GM12878 (cell line): ENCODE results near the gene PLVAP. TPM values are rescaled to one million over a fixed set of nuclear protein-coding genes. Genes with fewer than 3 reads are reported as not detected.

Source experiments
- ATAC-seq: fragments of 200-7000 bp; cut with Tn5 transposase; 3 replicates; pipeline ENCODE4 v1.9.1; 2020; ENCODE audit warnings: mild to moderate bottlenecking, moderate library complexity
- BruUV-seq: library from RNA; stranded (reverse); fragments of 400-500 nt; replicated peaks from 2 replicates; lab custom pipeline; 2021; lab: Mats Ljungman, UMichigan
- CTCF ChIA-PET: fragments of 300-600 bp; sonication (Branson Sonifier 250); formaldehyde crosslinking; extraction: SDS; loops from one replicate; lab custom pipeline; 2021; ENCODE audit warnings: inconsistent platforms; lab: Yijun Ruan, JAX
- POLR2A ChIA-PET: fragments of 350-600 bp; formaldehyde crosslinking; extraction: SDS; loops from one replicate; lab custom pipeline; 2021; ENCODE audit warnings: inconsistent platforms; lab: Charles Lee
- RAD21 ChIA-PET: fragments of 300-600 bp; sonication (Branson Sonifier 250); formaldehyde crosslinking; loops from one replicate; lab custom pipeline; 2023; ENCODE audit warnings: antibody characterized with exemption; ENCODE audit not compliant: unreplicated experiment; lab: Charles Lee
- SMC1A ChIA-PET: fragments of 300-600 bp; sonication (Branson Sonifier 250); formaldehyde crosslinking; loops from one replicate; lab custom pipeline; 2023; ENCODE audit not compliant: unreplicated experiment, uncharacterized antibody; lab: Charles Lee
- DNase-seq: peaks from one replicate; pipeline ENCODE4 v3.0.0-alpha.2; 2011; ENCODE audit warnings: low read depth, low spot score
- FAIRE-seq: peaks from 3 replicates; lab custom pipeline; 2011; peaks lifted over from hg19 to GRCh38; lab: Jason Lieb, UNC
- H2AFZ ChIP-seq: 2 replicates; pipeline ENCODE4 v1.6.0; 2011; ENCODE audit warnings: low read depth, low read length, control low read depth; ENCODE audit not compliant: control insufficient read depth
- H3K27ac ChIP-seq: 2 replicates; pipeline ENCODE4 v1.5.1; 2011; ENCODE audit warnings: control low read depth; ENCODE audit not compliant: control insufficient read depth, insufficient read depth
- H3K27me3 ChIP-seq, 2 experiments: replicated peaks in 1 of 2; 2 replicates each; pipeline versions ENCODE4 v1.6.0 to v1.6.1; 2011; ENCODE audit warnings: low read length in 1 of 2; ENCODE audit not compliant: control insufficient read depth in 2 of 2, insufficient read depth in 2 of 2
- H3K36me3 ChIP-seq, 2 experiments: 2 replicates each; pipeline ENCODE4 v1.5.1; 2011; ENCODE audit warnings: low read length in 1 of 2; ENCODE audit not compliant: control insufficient read depth in 2 of 2, insufficient read depth in 2 of 2
- H3K4me1 ChIP-seq: 2 replicates; pipeline ENCODE4 v1.6.1; 2011; ENCODE audit warnings: mild to moderate bottlenecking, low read length, moderate library complexity, mixed read lengths; ENCODE audit not compliant: control insufficient read depth, insufficient read depth
- H3K4me2 ChIP-seq: 2 replicates; pipeline ENCODE4 v1.6.0; 2011; ENCODE audit warnings: control low read depth; ENCODE audit not compliant: control insufficient read depth, insufficient read depth
- H3K4me3 ChIP-seq: fragments of 200-600 bp; sonication (generic); 2 replicates; pipeline ENCODE4 v1.5.1; 2016
- H3K79me2 ChIP-seq: 2 replicates; pipeline ENCODE4 v1.6.0; 2011; ENCODE audit warnings: low read length; ENCODE audit not compliant: control insufficient read depth, insufficient read depth
- H3K9ac ChIP-seq: 2 replicates; pipeline ENCODE4 v1.8.0; 2011; ENCODE audit warnings: low read length, control low read depth, mixed read lengths; ENCODE audit not compliant: control insufficient read depth, insufficient read depth
- H3K9me3 ChIP-seq: replicated peaks from 3 replicates; pipeline ENCODE4 v1.5.1; 2011; ENCODE audit warnings: mild to moderate bottlenecking, low read length; ENCODE audit not compliant: control insufficient read depth, insufficient read depth
- H4K20me1 ChIP-seq: 2 replicates; pipeline ENCODE4 v1.6.0; 2011; ENCODE audit not compliant: control insufficient read depth, insufficient read depth
- BHLHE40 ChIP-seq, 2 experiments: fragments of 450-650 bp in 1 of 2; IDR thresholded peaks; 2 replicates each; pipeline ENCODE4 v1.6.1; 2011 to 2017; ENCODE audit warnings: low read depth in 2 of 2, borderline replicate concordance in 1 of 2, improper control_type of control experiment in 1 of 2, low read length in 1 of 2, mild to moderate bottlenecking in 1 of 2
- BMI1 ChIP-seq: fragments of 450-650 bp; IDR thresholded peaks from 2 replicates; pipeline ENCODE4 v1.6.1; 2016; ENCODE audit warnings: mild to moderate bottlenecking, moderate library complexity, borderline replicate concordance
- HDGF ChIP-seq: fragments of 450-650 bp; IDR thresholded peaks from 2 replicates; pipeline ENCODE4 v1.6.1; 2016; ENCODE audit warnings: antibody characterized with exemption
- KLF5 ChIP-seq: fragments of 450-650 bp; IDR thresholded peaks from 2 replicates; pipeline ENCODE4 v1.6.1; 2014; ENCODE audit warnings: mild to moderate bottlenecking; ENCODE audit not compliant: partially characterized antibody
- RB1 ChIP-seq: fragments of 450-650 bp; formaldehyde crosslinking; IDR thresholded peaks from 2 replicates; pipeline ENCODE4 v1.6.1; 2017; ENCODE audit warnings: mild to moderate bottlenecking, borderline replicate concordance
- SIX5 ChIP-seq: IDR thresholded peaks from 2 replicates; pipeline ENCODE4 v1.6.1; 2011; ENCODE audit warnings: mild to moderate bottlenecking, low read depth, low read length, moderate library complexity; ENCODE audit not compliant: severe bottlenecking
- STAT3 ChIP-seq: IDR thresholded peaks from 2 replicates; pipeline ENCODE4 v1.6.1; 2011; ENCODE audit warnings: low read depth, low read length, improper control_type of control experiment
- YBX1 ChIP-seq: fragments of 450-650 bp; IDR thresholded peaks from 2 replicates; pipeline ENCODE4 v1.6.1; 2016; ENCODE audit warnings: antibody characterized with exemption
- ZNF24 ChIP-seq: fragments of 450-650 bp; IDR thresholded peaks from 2 replicates; pipeline ENCODE4 v1.6.1; 2017; ENCODE audit warnings: antibody characterized with exemption, mild to moderate bottlenecking
- WGBS: methylation state at CpG from one replicate; pipeline ENCODE4 v1.1.6; 2016; ENCODE audit warnings: low lambda C conversion rate; ENCODE audit not compliant: insufficient replicate concordance, insufficient coverage; ENCODE audit errors: missing lambda C conversion rate; 5-methylcytosine and 5-hydroxymethylcytosine counted together
- in situ Hi-C: fragments of 300-500 bp; cut with MboI; formaldehyde crosslinking; loops from 9 replicates; pipeline ENCODE4 v1.14.3; 2018; ENCODE audit warnings: mixed read lengths
- intact Hi-C: fragments of 100-400 bp; cut with micrococcal nuclease; formaldehyde crosslinking; loops from one replicate; pipeline ENCODE4 v1.14.2; 2022; ENCODE audit not compliant: unreplicated experiment
- polyA plus RNA-seq, 11 experiments: library from polyadenylated mRNA; depleted of rRNA in 4 of 11; unstranded in 6 of 11; stranded (reverse) in 5 of 11; fragments of >200 nt; fragmentation: Nextera tagmentation in 4 of 11; fragmentation: Illumina TruSeq in 1 of 11; extraction: Ambion mirVana in 4 of 11; extraction: Trizol in 1 of 11; gene quantifications; 1 replicate in 1 of 11; 2 replicates in 10 of 11; pipeline versions ENCODE4 v1.2.1 to v1.2.3, GENCODE V29; 2011 to 2016; ENCODE audit warnings: inconsistent platforms in 2 of 11, missing spikeins in 2 of 11, low read depth in 1 of 11
- total RNA-seq, 4 experiments: library from RNA; depleted of rRNA in 3 of 4; stranded (reverse); fragments of >200 nt in 3 of 4; fragmentation: Illumina TruSeq in 1 of 4; extraction: Trizol in 1 of 4; gene quantifications; 2 replicates each; pipeline versions ENCODE4 v1.2.1 to v1.2.3, GENCODE V29; 2013 to 2021
- TF ChIP-seq, protein P1 (sequence below): fragments of 450-650 bp; IDR thresholded peaks from 2 replicates; pipeline ENCODE4 v1.6.1; 2017; ENCODE audit warnings: borderline replicate concordance
- TF ChIP-seq, protein P2 (sequence below): fragments of 450-650 bp; formaldehyde crosslinking; IDR thresholded peaks from 2 replicates; pipeline ENCODE4 v1.4.0; 2022; ENCODE audit warnings: mild to moderate bottlenecking, moderate library complexity
- TF ChIP-seq, protein P3 (sequence below): IDR thresholded peaks from 2 replicates; pipeline ENCODE4 v1.6.1; 2012; ENCODE audit warnings: low read depth, low read length, improper control_type of control experiment

PLVAP gene
- total and polyA plus RNA-seq, 10 of the 15 experiments (the other 5 are each of a cell fraction or from before 2014, with no cell fraction given) = 0.03 to 0.54 (median 0.06) TPM; not detected in 4

DNA sequence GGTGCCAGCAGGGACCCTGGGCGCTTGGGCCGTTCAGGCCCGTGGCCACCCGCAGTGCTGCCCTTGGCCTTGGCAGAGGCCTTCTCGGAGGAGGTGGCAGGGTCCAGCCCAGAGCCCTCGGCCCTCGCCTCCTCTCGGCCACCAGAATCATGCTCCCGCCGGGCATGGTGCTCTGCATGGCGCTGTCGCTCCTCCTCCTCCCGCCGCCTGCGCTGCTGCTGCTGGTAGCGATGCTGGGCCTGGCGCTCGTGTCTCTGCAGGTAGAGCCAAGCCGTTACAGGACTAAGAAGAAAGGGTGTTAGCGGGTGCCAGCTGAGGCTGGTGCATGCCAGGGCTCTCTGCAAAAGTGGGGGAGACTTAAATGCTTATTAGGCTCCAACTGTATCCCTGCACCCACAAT is 52.0 kb downstream of the PLVAP start:
- H4K20me1 ChIP-seq = no peaks in the 10 kb centered on the region
- no peak for TF ChIP-seq BHLHE40 (IDR thresholded peaks at IDR 0.05; ENCODE audit: borderline replicate concordance in 1 of 2, low read depth in 2 of 2, low read length in 1 of 2)
- no peak for TF ChIP-seq RB1
- TF ChIP-seq, protein P1, sequence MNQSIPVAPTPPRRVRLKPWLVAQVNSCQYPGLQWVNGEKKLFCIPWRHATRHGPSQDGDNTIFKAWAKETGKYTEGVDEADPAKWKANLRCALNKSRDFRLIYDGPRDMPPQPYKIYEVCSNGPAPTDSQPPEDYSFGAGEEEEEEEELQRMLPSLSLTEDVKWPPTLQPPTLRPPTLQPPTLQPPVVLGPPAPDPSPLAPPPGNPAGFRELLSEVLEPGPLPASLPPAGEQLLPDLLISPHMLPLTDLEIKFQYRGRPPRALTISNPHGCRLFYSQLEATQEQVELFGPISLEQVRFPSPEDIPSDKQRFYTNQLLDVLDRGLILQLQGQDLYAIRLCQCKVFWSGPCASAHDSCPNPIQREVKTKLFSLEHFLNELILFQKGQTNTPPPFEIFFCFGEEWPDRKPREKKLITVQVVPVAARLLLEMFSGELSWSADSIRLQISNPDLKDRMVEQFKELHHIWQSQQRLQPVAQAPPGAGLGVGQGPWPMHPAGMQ = no peak
- no peak for TF ChIP-seq HDGF
- no peak for TF ChIP-seq BMI1
- TF ChIP-seq, protein P2, sequence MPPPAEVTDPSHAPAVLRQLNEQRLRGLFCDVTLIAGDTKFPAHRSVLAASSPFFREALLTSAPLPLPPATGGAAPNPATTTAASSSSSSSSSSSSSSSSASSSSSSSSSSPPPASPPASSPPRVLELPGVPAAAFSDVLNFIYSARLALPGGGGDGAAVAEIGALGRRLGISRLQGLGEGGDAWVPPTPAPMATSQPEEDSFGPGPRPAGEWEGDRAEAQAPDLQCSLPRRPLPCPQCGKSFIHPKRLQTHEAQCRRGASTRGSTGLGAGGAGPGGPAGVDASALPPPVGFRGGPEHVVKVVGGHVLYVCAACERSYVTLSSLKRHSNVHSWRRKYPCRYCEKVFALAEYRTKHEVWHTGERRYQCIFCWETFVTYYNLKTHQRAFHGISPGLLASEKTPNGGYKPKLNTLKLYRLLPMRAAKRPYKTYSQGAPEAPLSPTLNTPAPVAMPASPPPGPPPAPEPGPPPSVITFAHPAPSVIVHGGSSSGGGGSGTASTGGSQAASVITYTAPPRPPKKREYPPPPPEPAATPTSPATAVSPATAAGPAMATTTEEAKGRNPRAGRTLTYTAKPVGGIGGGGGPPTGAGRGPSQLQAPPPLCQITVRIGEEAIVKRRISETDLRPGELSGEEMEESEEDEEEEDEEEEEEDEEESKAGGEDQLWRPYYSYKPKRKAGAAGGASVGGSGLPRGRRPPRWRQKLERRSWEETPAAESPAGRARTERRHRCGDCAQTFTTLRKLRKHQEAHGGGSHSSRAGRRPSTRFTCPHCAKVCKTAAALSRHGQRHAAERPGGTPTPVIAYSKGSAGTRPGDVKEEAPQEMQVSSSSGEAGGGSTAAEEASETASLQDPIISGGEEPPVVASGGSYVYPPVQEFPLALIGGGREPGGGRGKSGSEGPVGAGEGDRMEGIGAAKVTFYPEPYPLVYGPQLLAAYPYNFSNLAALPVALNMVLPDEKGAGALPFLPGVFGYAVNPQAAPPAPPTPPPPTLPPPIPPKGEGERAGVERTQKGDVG (CRISPR knock-in tag) = no peak
- TF ChIP-seq SIX5 = no peak
- TF ChIP-seq ZNF24 = no peak
- TF ChIP-seq KLF5 = no peak
- TF ChIP-seq STAT3 = no peak
- no peak for TF ChIP-seq YBX1
- TF ChIP-seq, protein P3, sequence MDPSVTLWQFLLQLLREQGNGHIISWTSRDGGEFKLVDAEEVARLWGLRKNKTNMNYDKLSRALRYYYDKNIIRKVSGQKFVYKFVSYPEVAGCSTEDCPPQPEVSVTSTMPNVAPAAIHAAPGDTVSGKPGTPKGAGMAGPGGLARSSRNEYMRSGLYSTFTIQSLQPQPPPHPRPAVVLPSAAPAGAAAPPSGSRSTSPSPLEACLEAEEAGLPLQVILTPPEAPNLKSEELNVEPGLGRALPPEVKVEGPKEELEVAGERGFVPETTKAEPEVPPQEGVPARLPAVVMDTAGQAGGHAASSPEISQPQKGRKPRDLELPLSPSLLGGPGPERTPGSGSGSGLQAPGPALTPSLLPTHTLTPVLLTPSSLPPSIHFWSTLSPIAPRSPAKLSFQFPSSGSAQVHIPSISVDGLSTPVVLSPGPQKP = no peak
- H3K79me2 ChIP-seq = no peaks in the 10 kb centered on the region
- H3K9me3 ChIP-seq = no peaks in the 10 kb centered on the region
- no TSS peak for BruUV-seq
- SMC1A ChIA-PET = no interaction called here
- CTCF ChIA-PET = no interaction called here
- no peak overlapping the region for H3K4me3 ChIP-seq
- DNase-seq (no peak), FAIRE-seq (no peak), ATAC-seq (no peak)
- no peak overlapping the region for H3K4me2 ChIP-seq
- in situ Hi-C loops = no loop called here
- H3K9ac ChIP-seq = no peak overlapping the region
- H3K27ac ChIP-seq = no peak overlapping the region
- no peaks in the 10 kb centered on the region for H3K4me1 ChIP-seq
- 86% methylated on average over 20 of the region's 20 CpGs for WGBS
- RAD21 ChIA-PET = interaction anchor here (1.4 kb wide), 1 partner anchor 16 kb away, joined by 3 read pairs; the partner anchor contains the start of gene DDA1
- no peak overlapping the region for H2AFZ ChIP-seq
- H3K36me3 ChIP-seq = peaks cover 3 to 6% of the 10 kb centered on the region in 2 experiments; a peak in 3 of 4 replicates
- H3K27me3 ChIP-seq = no peaks in the 10 kb centered on the region; a peak in 1 of 4 replicates
- POLR2A ChIA-PET = interaction anchor here (1.8 kb wide), 1 partner anchor 20 kb away, joined by 8 read pairs; the partner anchor contains the start of gene MRPL34
- intact Hi-C loops = no loop called here
